Measurements from ENCODE around the gene ARID4A.
"Not testable (repeated sequence)": the region's sequence is repeated elsewhere in the genome, so short reads cannot be mapped to it uniquely, and the experiment has no call there.

GRCh38 chr14:58416934-58417333 is 118.6 kb downstream of the ARID4A start:
- TF ChIP-seq SP1 (IDR thresholded peaks at IDR 0.05; ENCODE audit: low read depth, low read length); HCFC1 (IDR thresholded peaks at IDR 0.05; ENCODE audit: low read length); FOXM1 (IDR thresholded peaks at IDR 0.05; ENCODE audit: low read depth, low read length); GABPA (IDR thresholded peaks at IDR 0.05; ENCODE audit: low read depth); CREB1 (IDR thresholded peaks at IDR 0.05; ENCODE audit: low read depth); CTCF (IDR thresholded peaks at IDR 0.05 in 2 of 3, conservative IDR thresholded peaks at IDR 0.05 in 1 of 3; ENCODE audit: control insufficient read depth in 2 of 3, extremely low read depth in 1 of 3, insufficient read depth in 1 of 3, low read depth in 3 of 3, low read length in 3 of 3); EP300 (IDR thresholded peaks at IDR 0.05; ENCODE audit: borderline replicate concordance in 1 of 2, control insufficient read depth in 1 of 2, low read depth in 2 of 2, low read length in 2 of 2); MYC (IDR thresholded peaks at IDR 0.05; ENCODE audit: insufficient read depth, insufficient read length, insufficient replicate concordance, low read length, severe bottlenecking); POLR2A (IDR thresholded peaks at IDR 0.05; ENCODE audit: low read depth, low read length); JUND (IDR thresholded peaks at IDR 0.05; ENCODE audit: low read depth, low read length); HDAC6 (IDR thresholded peaks at IDR 0.05; ENCODE audit: unreplicated experiment); ZBTB33 (IDR thresholded peaks at IDR 0.05): not testable (repeated sequence)
